Liver (tissue), 9 donors: ENCODE results near the gene MLF2. TPM values are rescaled to one million over a fixed set of nuclear protein-coding genes. Genes with fewer than 3 reads are reported as not detected.

Source experiments
- DNase-seq: peaks from one replicate; pipeline ENCODE4 v3.0.0-alpha.2; 2017; ENCODE audit warnings: low spot score
- H3K27ac ChIP-seq, 2 donors: one replicate each; pipeline ENCODE4 v1.7.0; 2013; ENCODE audit warnings: inconsistent platforms in 2 of 2, low read length in 2 of 2, control low read depth in 1 of 2, low read depth in 1 of 2, mild to moderate bottlenecking in 1 of 2
- H3K27me3 ChIP-seq, 4 donors: one replicate each; pipeline versions ENCODE4 v1.6.1 to v1.7.0; 2013; ENCODE audit warnings: low read length in 3 of 4, inconsistent platforms in 1 of 4, mild to moderate bottlenecking in 1 of 4, moderate library complexity in 1 of 4; ENCODE audit not compliant: control insufficient read depth in 4 of 4, insufficient read depth in 4 of 4
- H3K36me3 ChIP-seq, 4 donors: one replicate each; pipeline versions ENCODE4 v1.6.1 to v1.7.0; 2013; ENCODE audit warnings: low read length in 3 of 4, mild to moderate bottlenecking in 3 of 4, low read depth in 1 of 4, moderate library complexity in 1 of 4; ENCODE audit not compliant: control insufficient read depth in 4 of 4, insufficient read depth in 3 of 4
- H3K4me1 ChIP-seq, 4 donors: one replicate each; pipeline versions ENCODE4 v1.6.1 to v1.7.0; 2013; ENCODE audit warnings: low read length in 3 of 4, mild to moderate bottlenecking in 3 of 4, moderate library complexity in 1 of 4; ENCODE audit not compliant: control insufficient read depth in 4 of 4, insufficient read depth in 4 of 4
- H3K4me3 ChIP-seq, 3 donors: one replicate each; pipeline versions ENCODE4 v1.6.1 to v1.7.0; 2013; ENCODE audit warnings: low read length in 3 of 3, control low read depth in 1 of 3, low read depth in 1 of 3, mild to moderate bottlenecking in 1 of 3
- H3K9ac ChIP-seq, 2 donors: one replicate each; pipeline ENCODE4 v1.7.0; 2013; ENCODE audit warnings: low read length in 2 of 2, mild to moderate bottlenecking in 2 of 2, moderate library complexity in 2 of 2, control low read depth in 1 of 2, low read depth in 1 of 2
- H3K9me3 ChIP-seq, 4 donors: one replicate each; pipeline versions ENCODE4 v1.6.1 to v1.7.0; 2013; ENCODE audit warnings: low read length in 3 of 4; ENCODE audit not compliant: control insufficient read depth in 4 of 4
- EGR1 ChIP-seq, 2 donors: IDR thresholded peaks; 2 replicates each; pipeline ENCODE4 v1.6.1; 2016 to 2018; ENCODE audit warnings: antibody characterized with exemption in 2 of 2, low read depth in 2 of 2
- FOXA1 ChIP-seq: IDR thresholded peaks from 2 replicates; pipeline ENCODE4 v1.6.1; 2016; ENCODE audit warnings: antibody characterized with exemption
- FOXA2 ChIP-seq: IDR thresholded peaks from 2 replicates; pipeline ENCODE4 v1.6.1; 2016; ENCODE audit warnings: antibody characterized with exemption
- GABPA ChIP-seq, 2 donors: IDR thresholded peaks in 1 of 2; conservative IDR thresholded peaks in 1 of 2; 2 replicates each; pipeline ENCODE4 v1.6.1; 2016; ENCODE audit warnings: antibody characterized with exemption in 2 of 2, mild to moderate bottlenecking in 1 of 2, moderate library complexity in 1 of 2
- HNF4A ChIP-seq, 2 donors: conservative IDR thresholded peaks; 2 replicates each; pipeline ENCODE4 v1.6.1; 2016; ENCODE audit warnings: antibody characterized with exemption in 2 of 2, mild to moderate bottlenecking in 2 of 2
- HNF4G ChIP-seq: IDR thresholded peaks from 2 replicates; pipeline ENCODE4 v1.6.1; 2016; ENCODE audit warnings: antibody characterized with exemption
- JUND ChIP-seq, 2 donors: IDR thresholded peaks; 2 replicates each; pipeline ENCODE4 v1.6.1; 2016; ENCODE audit warnings: antibody characterized with exemption in 2 of 2
- NR2F2 ChIP-seq: IDR thresholded peaks from 2 replicates; pipeline ENCODE4 v1.6.1; 2016; ENCODE audit warnings: antibody characterized with exemption
- RAD21 ChIP-seq, 2 donors: IDR thresholded peaks; 2 replicates each; pipeline ENCODE4 v1.6.1; 2016; ENCODE audit warnings: antibody characterized with exemption in 2 of 2, mild to moderate bottlenecking in 2 of 2
- RXRA ChIP-seq, 2 donors: IDR thresholded peaks; 2 replicates each; pipeline ENCODE4 v1.6.1; 2017 to 2018; ENCODE audit warnings: antibody characterized with exemption in 2 of 2, mild to moderate bottlenecking in 1 of 2
- SP1 ChIP-seq: IDR thresholded peaks from 2 replicates; pipeline ENCODE4 v1.6.1; 2018; ENCODE audit warnings: antibody characterized with exemption, mild to moderate bottlenecking
- TAF1 ChIP-seq: conservative IDR thresholded peaks from 2 replicates; pipeline ENCODE4 v1.6.1; 2016; ENCODE audit warnings: antibody characterized with exemption, mild to moderate bottlenecking
- YY1 ChIP-seq: IDR thresholded peaks from 2 replicates; pipeline ENCODE4 v1.6.1; 2016; ENCODE audit warnings: antibody characterized with exemption, mild to moderate bottlenecking
- whole genome bisulfite sequencing: extraction: QIAGEN DNeasy Blood & Tissue Kit; methylation state at CpG from one replicate; pipeline ENCODE4 v1.1.7; 2013; 5-methylcytosine and 5-hydroxymethylcytosine counted together
- polyA plus RNA-seq, 2 donors: library from polyadenylated mRNA; stranded (reverse) in 1 of 2; unstranded in 1 of 2; fragments of 200-250 nt in 1 of 2; fragments of >200 nt in 1 of 2; fragmentation: Nextera tagmentation in 1 of 2; extraction: Ambion mirVana in 1 of 2; gene quantifications; one replicate each; pipeline versions ENCODE4 v1.2.1 to v1.2.3, GENCODE V29; 2013 to 2015
- total RNA-seq, 2 donors: library from RNA; depleted of rRNA; stranded (reverse); fragments of >200 nt; gene quantifications; one replicate each; pipeline ENCODE4 v1.2.3, GENCODE V29; 2014
- TF ChIP-seq, protein P1 (sequence below): IDR thresholded peaks from 2 replicates; pipeline ENCODE4 v1.6.1; 2016; ENCODE audit warnings: antibody characterized with exemption
- TF ChIP-seq, protein P2 (sequence below): IDR thresholded peaks from 2 replicates; pipeline ENCODE4 v1.6.1; 2016; ENCODE audit warnings: antibody characterized with exemption
- TF ChIP-seq, protein P3 (sequence below): IDR thresholded peaks from 2 replicates; pipeline ENCODE4 v1.6.1; 2016; ENCODE audit warnings: antibody characterized with exemption, mild to moderate bottlenecking
- TF ChIP-seq, protein P4 (sequence below): IDR thresholded peaks from 2 replicates; pipeline ENCODE4 v1.6.1; 2016; ENCODE audit warnings: antibody characterized with exemption
- TF ChIP-seq, protein P5 (sequence below): fragments of 150-350 bp; IDR thresholded peaks from 2 replicates; pipeline ENCODE4 v1.5.1; 2017; ENCODE audit warnings: improper control_type of control experiment, low read depth, low read length; ENCODE audit not compliant: missing input control
- donor health status: healthy.
- donor health status: healthy.
- donor health status: healthy.
- donor health status: healthy.
- donor health status: healthy.

MLF2 gene
- total and polyA plus RNA-seq, 4 donors: 59.6 to 235 (median 163) TPM

DNA sequence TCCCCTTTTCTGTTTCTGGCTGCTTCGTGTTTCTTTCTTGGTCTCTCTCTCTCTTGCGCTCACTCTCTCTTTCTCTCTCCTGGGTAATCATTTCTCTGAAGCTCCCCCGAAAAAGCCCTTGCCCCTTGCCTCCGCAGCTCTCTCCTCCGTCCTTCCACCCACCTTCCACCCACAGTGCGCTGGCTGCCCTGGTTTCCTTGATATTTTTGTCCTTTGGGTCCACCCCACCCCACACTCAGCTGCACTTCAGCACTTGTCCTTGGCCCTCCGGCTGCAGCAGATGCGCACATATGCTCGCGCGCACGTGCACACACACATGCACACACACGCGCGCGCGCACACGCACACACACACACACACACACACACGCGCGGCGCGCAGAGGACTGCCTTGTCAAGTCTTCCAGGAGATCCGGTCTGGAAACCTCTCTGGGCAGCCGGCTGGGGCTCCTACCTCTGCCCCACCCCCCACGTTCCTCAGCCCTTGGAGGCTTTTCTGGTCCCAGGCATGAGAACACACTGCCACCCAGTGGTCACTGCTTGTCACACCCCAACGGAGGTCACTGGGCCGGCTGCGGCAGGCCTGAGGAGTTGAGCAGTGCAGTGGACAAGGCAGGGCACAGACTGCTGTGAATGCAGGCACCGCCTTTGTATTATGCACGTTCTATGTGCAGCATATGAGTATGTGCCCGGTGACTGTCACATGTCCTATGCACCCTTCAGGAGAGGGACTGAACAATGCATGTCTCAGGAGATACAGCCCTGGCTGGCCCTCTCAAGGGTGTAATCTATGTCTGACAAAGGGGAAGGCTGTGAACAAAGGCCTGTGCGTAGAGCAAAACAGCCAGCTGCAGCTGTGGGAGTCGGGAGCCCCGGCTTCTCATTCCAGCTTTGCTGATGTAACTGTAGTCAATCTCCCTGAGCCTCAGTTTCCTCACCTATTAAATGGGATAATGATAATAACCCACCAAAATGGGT lies 25.9 kb upstream of the MLF2 start:
- DNase-seq: peak; percentile 92
- TF ChIP-seq HNF4A (conservative IDR thresholded peaks at IDR 0.05): peak; percentile 65 to 76
- TF ChIP-seq JUND (IDR thresholded peaks at IDR 0.05): no peak
- peak; percentile 68 for TF ChIP-seq YY1
- no peak for TF ChIP-seq HNF4G
- TF ChIP-seq GABPA (IDR thresholded peaks at IDR 0.05 in 1 of 2, conservative IDR thresholded peaks at IDR 0.05 in 1 of 2): peak in 1 of 2 donors; percentile 53
- peak; percentile 47 for TF ChIP-seq NR2F2
- no peak for TF ChIP-seq EGR1 (IDR thresholded peaks at IDR 0.05; ENCODE audit: low read depth in 2 of 2)
- peak; percentile 64 for TF ChIP-seq SP1
- TF ChIP-seq, protein P1, sequence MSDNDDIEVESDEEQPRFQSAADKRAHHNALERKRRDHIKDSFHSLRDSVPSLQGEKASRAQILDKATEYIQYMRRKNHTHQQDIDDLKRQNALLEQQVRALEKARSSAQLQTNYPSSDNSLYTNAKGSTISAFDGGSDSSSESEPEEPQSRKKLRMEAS: peak; percentile 66
- TF ChIP-seq, protein P2, sequence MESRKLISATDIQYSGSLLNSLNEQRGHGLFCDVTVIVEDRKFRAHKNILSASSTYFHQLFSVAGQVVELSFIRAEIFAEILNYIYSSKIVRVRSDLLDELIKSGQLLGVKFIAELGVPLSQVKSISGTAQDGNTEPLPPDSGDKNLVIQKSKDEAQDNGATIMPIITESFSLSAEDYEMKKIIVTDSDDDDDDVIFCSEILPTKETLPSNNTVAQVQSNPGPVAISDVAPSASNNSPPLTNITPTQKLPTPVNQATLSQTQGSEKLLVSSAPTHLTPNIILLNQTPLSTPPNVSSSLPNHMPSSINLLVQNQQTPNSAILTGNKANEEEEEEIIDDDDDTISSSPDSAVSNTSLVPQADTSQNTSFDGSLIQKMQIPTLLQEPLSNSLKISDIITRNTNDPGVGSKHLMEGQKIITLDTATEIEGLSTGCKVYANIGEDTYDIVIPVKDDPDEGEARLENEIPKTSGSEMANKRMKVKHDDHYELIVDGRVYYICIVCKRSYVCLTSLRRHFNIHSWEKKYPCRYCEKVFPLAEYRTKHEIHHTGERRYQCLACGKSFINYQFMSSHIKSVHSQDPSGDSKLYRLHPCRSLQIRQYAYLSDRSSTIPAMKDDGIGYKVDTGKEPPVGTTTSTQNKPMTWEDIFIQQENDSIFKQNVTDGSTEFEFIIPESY: no peak
- no peak for TF ChIP-seq TAF1
- TF ChIP-seq, protein P3, sequence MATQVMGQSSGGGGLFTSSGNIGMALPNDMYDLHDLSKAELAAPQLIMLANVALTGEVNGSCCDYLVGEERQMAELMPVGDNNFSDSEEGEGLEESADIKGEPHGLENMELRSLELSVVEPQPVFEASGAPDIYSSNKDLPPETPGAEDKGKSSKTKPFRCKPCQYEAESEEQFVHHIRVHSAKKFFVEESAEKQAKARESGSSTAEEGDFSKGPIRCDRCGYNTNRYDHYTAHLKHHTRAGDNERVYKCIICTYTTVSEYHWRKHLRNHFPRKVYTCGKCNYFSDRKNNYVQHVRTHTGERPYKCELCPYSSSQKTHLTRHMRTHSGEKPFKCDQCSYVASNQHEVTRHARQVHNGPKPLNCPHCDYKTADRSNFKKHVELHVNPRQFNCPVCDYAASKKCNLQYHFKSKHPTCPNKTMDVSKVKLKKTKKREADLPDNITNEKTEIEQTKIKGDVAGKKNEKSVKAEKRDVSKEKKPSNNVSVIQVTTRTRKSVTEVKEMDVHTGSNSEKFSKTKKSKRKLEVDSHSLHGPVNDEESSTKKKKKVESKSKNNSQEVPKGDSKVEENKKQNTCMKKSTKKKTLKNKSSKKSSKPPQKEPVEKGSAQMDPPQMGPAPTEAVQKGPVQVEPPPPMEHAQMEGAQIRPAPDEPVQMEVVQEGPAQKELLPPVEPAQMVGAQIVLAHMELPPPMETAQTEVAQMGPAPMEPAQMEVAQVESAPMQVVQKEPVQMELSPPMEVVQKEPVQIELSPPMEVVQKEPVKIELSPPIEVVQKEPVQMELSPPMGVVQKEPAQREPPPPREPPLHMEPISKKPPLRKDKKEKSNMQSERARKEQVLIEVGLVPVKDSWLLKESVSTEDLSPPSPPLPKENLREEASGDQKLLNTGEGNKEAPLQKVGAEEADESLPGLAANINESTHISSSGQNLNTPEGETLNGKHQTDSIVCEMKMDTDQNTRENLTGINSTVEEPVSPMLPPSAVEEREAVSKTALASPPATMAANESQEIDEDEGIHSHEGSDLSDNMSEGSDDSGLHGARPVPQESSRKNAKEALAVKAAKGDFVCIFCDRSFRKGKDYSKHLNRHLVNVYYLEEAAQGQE: peak; percentile 57
- TF ChIP-seq, protein P4, sequence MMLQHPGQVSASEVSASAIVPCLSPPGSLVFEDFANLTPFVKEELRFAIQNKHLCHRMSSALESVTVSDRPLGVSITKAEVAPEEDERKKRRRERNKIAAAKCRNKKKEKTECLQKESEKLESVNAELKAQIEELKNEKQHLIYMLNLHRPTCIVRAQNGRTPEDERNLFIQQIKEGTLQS: peak; percentile 22
- TF ChIP-seq FOXA2: no peak
- TF ChIP-seq, protein P5, sequence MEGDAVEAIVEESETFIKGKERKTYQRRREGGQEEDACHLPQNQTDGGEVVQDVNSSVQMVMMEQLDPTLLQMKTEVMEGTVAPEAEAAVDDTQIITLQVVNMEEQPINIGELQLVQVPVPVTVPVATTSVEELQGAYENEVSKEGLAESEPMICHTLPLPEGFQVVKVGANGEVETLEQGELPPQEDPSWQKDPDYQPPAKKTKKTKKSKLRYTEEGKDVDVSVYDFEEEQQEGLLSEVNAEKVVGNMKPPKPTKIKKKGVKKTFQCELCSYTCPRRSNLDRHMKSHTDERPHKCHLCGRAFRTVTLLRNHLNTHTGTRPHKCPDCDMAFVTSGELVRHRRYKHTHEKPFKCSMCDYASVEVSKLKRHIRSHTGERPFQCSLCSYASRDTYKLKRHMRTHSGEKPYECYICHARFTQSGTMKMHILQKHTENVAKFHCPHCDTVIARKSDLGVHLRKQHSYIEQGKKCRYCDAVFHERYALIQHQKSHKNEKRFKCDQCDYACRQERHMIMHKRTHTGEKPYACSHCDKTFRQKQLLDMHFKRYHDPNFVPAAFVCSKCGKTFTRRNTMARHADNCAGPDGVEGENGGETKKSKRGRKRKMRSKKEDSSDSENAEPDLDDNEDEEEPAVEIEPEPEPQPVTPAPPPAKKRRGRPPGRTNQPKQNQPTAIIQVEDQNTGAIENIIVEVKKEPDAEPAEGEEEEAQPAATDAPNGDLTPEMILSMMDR: peak; percentile 97
- peak; percentile 42 for TF ChIP-seq FOXA1
- TF ChIP-seq RXRA (IDR thresholded peaks at IDR 0.05): peak; percentile 74 to 78
- peak; percentile 99 to 100 for TF ChIP-seq RAD21 (IDR thresholded peaks at IDR 0.05)
- 4% methylated on average over 35 of the region's 35 CpGs for WGBS
- Histone ChIP-seq H3K9me3 (no peaks in the 10 kb centered on the region), H3K4me3 (peak overlapping the region in 1 of 3 donors; percentile 26), H3K9ac (peak overlapping the region; percentile 6 to 40), H3K4me1 (peaks cover 10 to 70% (median 61%) of the 10 kb centered on the region in 4 donors), H3K27me3 (no peaks in the 10 kb centered on the region), H3K27ac (peak overlapping the region; percentile 50 to 90), H3K36me3 (peaks cover 0 to 3% (median 0%) of the 10 kb centered on the region in 4 donors)
